ENCODE data around the gene KCTD14.
"Not testable (repeated sequence)": the region's sequence is repeated elsewhere in the genome, so short reads cannot be mapped to it uniquely, and the experiment has no call there.

GRCh38 chr11:78028423-78028822 lies 5.3 kb upstream of the KCTD14 start:
- TF ChIP-seq CTCF (IDR thresholded peaks at IDR 0.05; ENCODE audit: low read length); EZH2 (IDR thresholded peaks at IDR 0.05; ENCODE audit: borderline replicate concordance, low read length): not testable (repeated sequence)
